Trophoblast cell (in vitro differentiated cells and primary cell): ENCODE results near the gene RAD51B.

Experiments
- DNase-seq, 2 donors: peaks; one replicate each; pipeline ENCODE4 v3.0.0-alpha.2; 2016
- H2AFZ ChIP-seq: 2 replicates; pipeline ENCODE4 v1.6.1; 2013; ENCODE audit warnings: low read length, moderate library complexity, mild to moderate bottlenecking; ENCODE audit not compliant: insufficient read depth, poor library complexity
- H2AK5ac ChIP-seq: 2 replicates; pipeline ENCODE4 v1.6.1; 2013; ENCODE audit warnings: mild to moderate bottlenecking, low read length
- H2BK120ac ChIP-seq: 2 replicates; pipeline ENCODE4 v1.6.1; 2013; ENCODE audit warnings: low read length, mild to moderate bottlenecking, moderate library complexity; ENCODE audit not compliant: insufficient read depth, poor library complexity
- H2BK12ac ChIP-seq: 2 replicates; pipeline ENCODE4 v1.6.1; 2013; ENCODE audit warnings: mild to moderate bottlenecking, low read length, moderate library complexity
- H2BK5ac ChIP-seq: 2 replicates; pipeline ENCODE4 v1.6.1; 2013; ENCODE audit warnings: low read length, low read depth, moderate library complexity, mild to moderate bottlenecking; ENCODE audit not compliant: poor library complexity
- H3K14ac ChIP-seq: 2 replicates; pipeline ENCODE4 v1.6.1; 2013; ENCODE audit warnings: mild to moderate bottlenecking, low read length
- H3K18ac ChIP-seq: 2 replicates; pipeline ENCODE4 v1.6.1; 2013; ENCODE audit warnings: mild to moderate bottlenecking, low read length
- H3K23ac ChIP-seq: 2 replicates; pipeline ENCODE4 v1.6.1; 2013; ENCODE audit warnings: low read length
- H3K27ac ChIP-seq: 2 replicates; pipeline ENCODE4 v1.5.1; 2013; ENCODE audit warnings: low read depth, mild to moderate bottlenecking, inconsistent platforms, low read length, moderate library complexity
- H3K27me3 ChIP-seq: 2 replicates; pipeline ENCODE4 v1.6.1; 2013; ENCODE audit warnings: inconsistent platforms, mild to moderate bottlenecking, low read length, moderate library complexity; ENCODE audit not compliant: insufficient read depth
- H3K36me3 ChIP-seq, 2 experiments: 1 replicate in 1 of 2; 2 replicates in 1 of 2; pipeline ENCODE4 v1.6.1; 2013; ENCODE audit warnings: low read length in 2 of 2, mild to moderate bottlenecking in 2 of 2, moderate library complexity in 1 of 2; ENCODE audit not compliant: insufficient read depth in 2 of 2, control insufficient read depth in 1 of 2
- H3K4ac ChIP-seq: 2 replicates; pipeline ENCODE4 v1.6.1; 2013; ENCODE audit warnings: low read depth, mild to moderate bottlenecking, low read length, moderate library complexity
- H3K4me1 ChIP-seq, 2 experiments: 1 replicate in 1 of 2; 2 replicates in 1 of 2; pipeline ENCODE4 v1.6.1; 2013; ENCODE audit warnings: low read length in 2 of 2, mild to moderate bottlenecking in 2 of 2, moderate library complexity in 1 of 2; ENCODE audit not compliant: insufficient read depth in 2 of 2, control insufficient read depth in 1 of 2
- H3K4me2 ChIP-seq: 2 replicates; pipeline ENCODE4 v1.6.1; 2013; ENCODE audit warnings: inconsistent platforms, mild to moderate bottlenecking, low read length, moderate library complexity
- H3K4me3 ChIP-seq: 2 replicates; pipeline ENCODE4 v1.5.1; 2013; ENCODE audit warnings: mild to moderate bottlenecking, low read depth, low read length, inconsistent platforms
- H3K79me1 ChIP-seq: one replicate; pipeline ENCODE4 v1.6.1; 2013; ENCODE audit warnings: low read length
- H3K79me2 ChIP-seq: 2 replicates; pipeline ENCODE4 v1.6.1; 2013; ENCODE audit warnings: low read length, mild to moderate bottlenecking; ENCODE audit not compliant: control insufficient read depth, insufficient read depth, poor library complexity
- H3K9ac ChIP-seq: 2 replicates; pipeline ENCODE4 v1.6.1; 2013; ENCODE audit warnings: mild to moderate bottlenecking, low read length
- H3K9me3 ChIP-seq: 2 replicates; pipeline ENCODE4 v1.6.1; 2013; ENCODE audit warnings: low read depth, mild to moderate bottlenecking, control low read depth, inconsistent platforms, low read length; ENCODE audit not compliant: insufficient read depth
- H4K12ac ChIP-seq: 2 replicates; pipeline ENCODE4 v1.6.1; 2013; ENCODE audit warnings: low read depth, mild to moderate bottlenecking, low read length, moderate library complexity
- H4K8ac ChIP-seq: 2 replicates; pipeline ENCODE4 v1.6.1; 2013; ENCODE audit warnings: low read depth, mild to moderate bottlenecking, low read length, moderate library complexity
- H4K91ac ChIP-seq: one replicate; pipeline ENCODE4 v1.6.1; 2013; ENCODE audit warnings: low read depth, mild to moderate bottlenecking, low read length, moderate library complexity
- WGBS: extraction: QIAGEN DNeasy Blood & Tissue Kit; methylation state at CpG from one replicate; pipeline ENCODE4 v1.1.7; 2013; ENCODE audit warnings: missing lambda C conversion rate; ENCODE audit not compliant: insufficient read length, insufficient coverage; ENCODE audit errors: extremely low coverage; 5-methylcytosine and 5-hydroxymethylcytosine counted together

RAD51B gene

DNA sequence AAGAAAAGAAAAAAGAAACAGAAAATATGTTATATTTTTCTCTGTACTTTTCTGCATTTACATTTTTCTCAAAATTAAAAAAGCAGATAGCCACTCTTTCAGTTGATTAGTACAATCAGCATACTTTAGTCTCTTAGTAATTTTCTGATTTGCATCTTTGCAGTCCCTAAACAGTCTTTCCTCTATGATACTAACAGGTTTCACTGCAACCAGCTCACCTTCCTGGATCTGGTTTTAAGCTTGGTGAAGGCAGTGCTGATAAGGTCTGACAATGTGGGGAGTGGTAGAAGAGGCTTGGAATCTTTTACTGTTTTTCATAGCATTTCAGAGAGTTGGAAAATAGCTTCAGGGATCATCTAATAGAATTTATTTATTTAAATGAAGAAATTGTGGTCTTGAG, 515.7 kb downstream of the RAD51B start:
- H3K9me3 ChIP-seq = no peaks in the 10 kb centered on the region
- H2AK5ac ChIP-seq = no peak overlapping the region
- no peak overlapping the region for H4K12ac ChIP-seq
- H4K91ac ChIP-seq = no peak overlapping the region
- no peak overlapping the region for H3K4me3 ChIP-seq
- no peak overlapping the region for H2BK120ac ChIP-seq
- H3K4me2 ChIP-seq = no peak overlapping the region
- H3K79me1 ChIP-seq = peaks cover 5% of the 10 kb centered on the region
- no peak overlapping the region for H3K14ac ChIP-seq
- H3K18ac ChIP-seq = no peak overlapping the region
- H3K4me1 ChIP-seq = peaks cover 2 to 3% of the 10 kb centered on the region in 2 experiments
- no peak overlapping the region for H3K23ac ChIP-seq
- H2BK5ac ChIP-seq = no peak overlapping the region
- H3K4ac ChIP-seq = no peak overlapping the region
- no peak overlapping the region for H3K9ac ChIP-seq
- no peak overlapping the region for H4K8ac ChIP-seq
- peak overlapping the region; percentile 33 for H3K27ac ChIP-seq
- no peaks in the 10 kb centered on the region for H3K79me2 ChIP-seq
- no peaks in the 10 kb centered on the region for H3K27me3 ChIP-seq
- no peak overlapping the region for H2AFZ ChIP-seq
- H3K36me3 ChIP-seq = no peaks in the 10 kb centered on the region
- no peak overlapping the region for H2BK12ac ChIP-seq
- peak; percentile 12 to 61 for DNase-seq

DNA sequence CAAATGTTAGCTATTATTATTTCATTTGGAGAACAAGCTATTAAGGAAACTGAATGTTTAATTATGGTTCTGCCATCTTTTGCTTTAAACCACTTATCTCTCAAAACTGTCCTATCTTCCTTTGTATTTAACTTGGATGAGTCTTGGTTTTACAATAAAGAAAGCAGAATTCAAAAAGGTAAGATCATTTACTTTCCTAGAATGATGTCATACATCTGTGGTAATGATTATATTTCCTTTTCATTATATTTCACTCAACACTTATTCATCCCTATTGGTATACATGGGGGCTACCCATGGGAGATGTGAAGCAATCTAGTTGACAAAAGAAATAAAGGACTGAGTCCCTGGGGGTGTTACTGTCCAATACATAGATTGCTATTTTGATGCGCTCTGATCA, 516.6 kb downstream of the RAD51B start:
- no peak overlapping the region for H3K9ac ChIP-seq
- H3K27me3 ChIP-seq = no peaks in the 10 kb centered on the region
- H3K27ac ChIP-seq = no peak overlapping the region
- no peak for DNase-seq
- H3K4ac ChIP-seq = no peak overlapping the region
- H2BK12ac ChIP-seq = no peak overlapping the region
- no peak overlapping the region for H3K14ac ChIP-seq
- H3K9me3 ChIP-seq = no peaks in the 10 kb centered on the region
- no peaks in the 10 kb centered on the region for H3K79me2 ChIP-seq
- H3K36me3 ChIP-seq = no peaks in the 10 kb centered on the region
- H3K79me1 ChIP-seq = peaks cover 5% of the 10 kb centered on the region
- H3K23ac ChIP-seq = no peak overlapping the region
- no peak overlapping the region for H3K18ac ChIP-seq
- no CpG with 5 or more reads among the region's 1 CpG for WGBS
- no peak overlapping the region for H2BK120ac ChIP-seq
- no peak overlapping the region for H3K4me2 ChIP-seq
- H3K4me3 ChIP-seq = no peak overlapping the region
- no peak overlapping the region for H4K12ac ChIP-seq
- no peak overlapping the region for H2AK5ac ChIP-seq
- H2AFZ ChIP-seq = no peak overlapping the region
- H3K4me1 ChIP-seq = peaks cover 2 to 3% of the 10 kb centered on the region in 2 experiments
- no peak overlapping the region for H2BK5ac ChIP-seq
- H4K8ac ChIP-seq = no peak overlapping the region
- no peak overlapping the region for H4K91ac ChIP-seq

DNA sequence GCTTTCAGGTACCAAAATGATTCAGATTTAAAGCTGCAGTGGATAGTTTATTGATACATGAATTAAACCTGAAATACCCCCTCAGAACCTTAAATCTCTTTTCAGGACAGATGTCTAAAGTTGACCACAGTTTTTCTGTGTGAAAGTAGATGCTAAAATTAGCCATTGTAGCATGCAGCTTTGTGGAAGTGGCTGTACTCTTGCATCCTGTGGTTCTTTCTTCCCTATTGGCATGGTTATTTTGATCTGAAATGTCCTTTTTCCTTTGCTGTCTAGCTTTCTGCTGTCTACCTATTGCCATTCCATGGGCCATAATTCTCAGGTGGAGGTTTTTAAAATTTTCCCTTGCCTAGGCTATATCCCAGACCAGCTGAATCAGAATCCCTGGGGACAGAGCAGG, 517.7 kb downstream of the RAD51B start:
- peaks cover 5% of the 10 kb centered on the region for H3K79me1 ChIP-seq
- H2BK120ac ChIP-seq = no peak overlapping the region
- no peak overlapping the region for H3K18ac ChIP-seq
- no peak overlapping the region for H3K9ac ChIP-seq
- no peaks in the 10 kb centered on the region for H3K79me2 ChIP-seq
- H2AFZ ChIP-seq = no peak overlapping the region
- H3K27me3 ChIP-seq = no peaks in the 10 kb centered on the region
- DNase-seq = no peak
- no peaks in the 10 kb centered on the region for H3K36me3 ChIP-seq
- no peaks in the 10 kb centered on the region for H3K9me3 ChIP-seq
- H4K8ac ChIP-seq = no peak overlapping the region
- H2BK5ac ChIP-seq = no peak overlapping the region
- peaks cover 2 to 3% of the 10 kb centered on the region in 2 experiments for H3K4me1 ChIP-seq
- H4K12ac ChIP-seq = no peak overlapping the region
- no peak overlapping the region for H2BK12ac ChIP-seq
- no peak overlapping the region for H2AK5ac ChIP-seq
- H3K23ac ChIP-seq = no peak overlapping the region
- no peak overlapping the region for H3K4me2 ChIP-seq
- no peak overlapping the region for H3K14ac ChIP-seq
- H3K27ac ChIP-seq = no peak overlapping the region
- H3K4ac ChIP-seq = no peak overlapping the region
- H4K91ac ChIP-seq = no peak overlapping the region
- H3K4me3 ChIP-seq = no peak overlapping the region

DNA sequence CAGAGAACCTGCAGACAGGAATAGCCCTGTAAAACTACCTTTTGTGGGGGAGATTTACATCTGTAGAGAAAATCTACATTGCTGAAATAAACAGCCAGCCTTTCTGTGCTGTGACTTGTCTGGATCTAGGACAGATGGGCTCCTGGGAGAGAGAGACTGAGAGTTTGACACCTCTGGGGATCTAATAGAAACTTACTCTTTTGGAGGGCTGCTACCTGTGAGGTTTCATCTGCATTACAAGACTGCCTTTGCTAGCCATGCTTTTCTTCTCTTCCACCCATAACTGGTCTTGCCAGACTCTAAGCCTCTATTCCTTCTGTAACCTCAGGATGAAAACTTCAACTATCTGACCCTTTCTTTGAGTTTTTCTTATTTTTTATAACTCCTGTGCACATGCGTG, 520.7 kb downstream of the RAD51B start:
- peaks cover 2% of the 10 kb centered on the region for H3K79me1 ChIP-seq

More for the DNA sequence above, 520.7 kb downstream of the RAD51B start:
- Histone ChIP-seq H4K8ac (no peak overlapping the region), H2BK12ac (no peak overlapping the region), H3K9ac (no peak overlapping the region), H3K18ac (no peak overlapping the region), H2AK5ac (no peak overlapping the region), H3K27ac (no peak overlapping the region), H3K4me3 (no peak overlapping the region), H3K4me2 (no peak overlapping the region), H4K91ac (no peak overlapping the region), H2AFZ (no peak overlapping the region), H3K4ac (no peak overlapping the region), H3K79me2 (no peaks in the 10 kb centered on the region), H3K4me1 (no peaks in the 10 kb centered on the region), H3K27me3 (no peaks in the 10 kb centered on the region), H3K9me3 (peaks cover 2% of the 10 kb centered on the region), H2BK120ac (no peak overlapping the region), H3K14ac (no peak overlapping the region), H2BK5ac (no peak overlapping the region), H4K12ac (no peak overlapping the region), H3K36me3 (no peaks in the 10 kb centered on the region), H3K23ac (no peak overlapping the region)
- no CpG with 5 or more reads among the region's 1 CpG for WGBS
- no peak for DNase-seq
